Neural cell (in vitro differentiated cells): ENCODE measurements around the gene AKR7A3. TPM values are rescaled to one million over a fixed set of nuclear protein-coding genes. Genes with fewer than 3 reads are reported as not detected.

Experiments used
- H2AFZ ChIP-seq: fragments of 200-600, 300-800 bp; sonication (generic), shearing (Covaris generic); 2 replicates; pipeline ENCODE4 v1.6.0; 2014; ENCODE audit warnings: low read depth, mild to moderate bottlenecking, antibody characterized with exemption, low read length, moderate library complexity
- H3F3A ChIP-seq: fragments of 200-600 bp; shearing (Covaris generic); 2 replicates; pipeline ENCODE4 v1.6.1; 2016; ENCODE audit warnings: mild to moderate bottlenecking, moderate library complexity, mixed read lengths, antibody characterized with exemption, low read length; ENCODE audit not compliant: insufficient read depth, poor library complexity, severe bottlenecking
- H3K27ac ChIP-seq: fragments of 200-600, 300-800 bp; sonication (generic), shearing (Covaris generic); 2 replicates; pipeline ENCODE4 v1.5.1; 2014; ENCODE audit warnings: mild to moderate bottlenecking, low read length, moderate library complexity
- H3K27me3 ChIP-seq: fragments of 300-800, 200-600 bp; sonication (generic), shearing (Covaris generic); 2 replicates; pipeline ENCODE4 v1.6.0; 2014; ENCODE audit warnings: mild to moderate bottlenecking, low read depth, low read length, moderate library complexity; ENCODE audit not compliant: insufficient read depth
- H3K36me3 ChIP-seq: fragments of 300-800, 200-600 bp; sonication (generic), shearing (Covaris generic); 2 replicates; pipeline ENCODE4 v1.5.1; 2014; ENCODE audit warnings: mild to moderate bottlenecking, antibody characterized with exemption, low read length, moderate library complexity; ENCODE audit not compliant: insufficient read depth
- H3K4me2 ChIP-seq: fragments of 300-800, 200-600 bp; sonication (generic), shearing (Covaris generic); 2 replicates; pipeline ENCODE4 v1.6.0; 2014; ENCODE audit warnings: mild to moderate bottlenecking, low read length
- H3K4me3 ChIP-seq: fragments of 300-800, 200-600 bp; sonication (generic), shearing (Covaris generic); 2 replicates; pipeline ENCODE4 v1.5.1; 2014; ENCODE audit warnings: mild to moderate bottlenecking, low read length, moderate library complexity
- H3K79me2 ChIP-seq: fragments of 200-600 bp; shearing (Covaris generic); replicated peaks from 2 replicates; pipeline ENCODE4 v1.6.0; 2014; ENCODE audit warnings: mild to moderate bottlenecking, low read length, moderate library complexity; ENCODE audit not compliant: insufficient read depth
- H3K9ac ChIP-seq: fragments of 300-800, 200-600 bp; sonication (generic), shearing (Covaris generic); 2 replicates; pipeline ENCODE4 v1.6.1; 2016; ENCODE audit warnings: mild to moderate bottlenecking, low read length, mixed read lengths
- H3K9me2 ChIP-seq: fragments of 200-600 bp; shearing (Covaris generic); 2 replicates; pipeline ENCODE4 v1.6.1; 2016; ENCODE audit warnings: mild to moderate bottlenecking, low read length, mixed read lengths; ENCODE audit not compliant: insufficient read depth
- H3K9me3 ChIP-seq: fragments of 200-600, 300-800 bp; sonication (generic), shearing (Covaris generic); 2 replicates; pipeline ENCODE4 v1.6.1; 2016; ENCODE audit warnings: mild to moderate bottlenecking, mixed run types, low read length, moderate library complexity, mixed read lengths
- H4K20me1 ChIP-seq: fragments of 200-600 bp; shearing (Covaris generic); 2 replicates; pipeline ENCODE4 v1.6.1; 2016; ENCODE audit warnings: mild to moderate bottlenecking, mixed run types; ENCODE audit not compliant: insufficient read depth
- CTCF ChIP-seq: fragments of 450-650 bp; IDR thresholded peaks from 2 replicates; pipeline ENCODE4 v1.5.1; 2014; ENCODE audit warnings: antibody characterized with exemption, mild to moderate bottlenecking, moderate library complexity; ENCODE audit not compliant: poor library complexity, severe bottlenecking
- EP300 ChIP-seq: fragments of 450-650 bp; conservative IDR thresholded peaks from 2 replicates; pipeline ENCODE4 v1.6.1; 2014; ENCODE audit warnings: antibody characterized with exemption, mild to moderate bottlenecking, moderate library complexity; ENCODE audit not compliant: poor library complexity, severe bottlenecking
- EZH2 ChIP-seq: fragments of 200-600, 300-800 bp; shearing (Covaris generic), sonication (generic); IDR thresholded peaks from 2 replicates; pipeline ENCODE4 v1.6.1; 2014; ENCODE audit warnings: antibody characterized with exemption, low read length, borderline replicate concordance, mild to moderate bottlenecking; ENCODE audit not compliant: insufficient read depth, poor library complexity, severe bottlenecking
- MXI1 ChIP-seq: fragments of 450-650 bp; conservative IDR thresholded peaks from 2 replicates; pipeline ENCODE4 v1.6.1; 2014; ENCODE audit warnings: antibody characterized with exemption, mild to moderate bottlenecking; ENCODE audit not compliant: poor library complexity, severe bottlenecking
- POLR2AphosphoS5 ChIP-seq: IDR thresholded peaks from 2 replicates; pipeline ENCODE4 v1.6.1; 2012
- RAD21 ChIP-seq: fragments of 450-650 bp; conservative IDR thresholded peaks from 2 replicates; pipeline ENCODE4 v1.6.1; 2014; ENCODE audit warnings: antibody characterized with exemption, mild to moderate bottlenecking, moderate library complexity
- REST ChIP-seq: IDR thresholded peaks from 2 replicates; pipeline ENCODE4 v1.6.1; 2012; ENCODE audit warnings: borderline replicate concordance
- SMC3 ChIP-seq: fragments of 450-650 bp; conservative IDR thresholded peaks from 2 replicates; pipeline ENCODE4 v1.6.1; 2014; ENCODE audit warnings: antibody characterized with exemption, mild to moderate bottlenecking, moderate library complexity; ENCODE audit not compliant: poor library complexity
- TAF1 ChIP-seq: IDR thresholded peaks from 2 replicates; pipeline ENCODE4 v1.6.1; 2012; ENCODE audit warnings: low read depth
- polyA plus RNA-seq: library from polyadenylated mRNA; depleted of rRNA; stranded (reverse); fragments of >200 nt; gene quantifications from 2 replicates; pipeline ENCODE4 v1.2.3, GENCODE V29; 2014

AKR7A3 gene
- polyA plus RNA-seq, 1 donor from 2014 or later: 2.9 TPM

- Histone ChIP-seq H3K4me3 (no peak overlapping the region), H3K9me2 (no peaks in the 10 kb centered on the region), H3K79me2 (no peaks in the 10 kb centered on the region), H3K4me2 (no peak overlapping the region), H3K27ac (no peak overlapping the region), H3K27me3 (no peaks in the 10 kb centered on the region), H3K9me3 (no peaks in the 10 kb centered on the region), H3K36me3 (no peaks in the 10 kb centered on the region), H3F3A (no peaks in the 10 kb centered on the region), H2AFZ (no peak overlapping the region), H4K20me1 (no peaks in the 10 kb centered on the region), H3K9ac (no peak overlapping the region)
- no peak for TF ChIP-seq MXI1
- TF ChIP-seq TAF1: no peak
- no peak for TF ChIP-seq RAD21
Measured at GRCh38 chr1:19321071-19321470, 32.5 kb upstream of the AKR7A3 start.

- Histone ChIP-seq H3K36me3 (no peaks in the 10 kb centered on the region), H3K27ac (no peak overlapping the region), H4K20me1 (no peaks in the 10 kb centered on the region), H3K4me3 (no peak overlapping the region), H3F3A (no peaks in the 10 kb centered on the region), H3K9me2 (no peaks in the 10 kb centered on the region), H3K9me3 (no peaks in the 10 kb centered on the region), H3K27me3 (no peaks in the 10 kb centered on the region), H3K4me2 (no peak overlapping the region), H3K9ac (no peak overlapping the region), H2AFZ (no peak overlapping the region), H3K79me2 (no peaks in the 10 kb centered on the region)
- TF ChIP-seq SMC3 (no peak), CTCF (no peak), TAF1 (no peak), POLR2AphosphoS5 (no peak), EP300 (no peak), EZH2 (no peak)
Measured at GRCh38 chr1:19319196-19319595, 30.6 kb upstream of the AKR7A3 start.

GRCh38 chr1:19317126-19317910 is 28.7 kb upstream of the AKR7A3 start:
- Histone ChIP-seq H3K27ac (no peak overlapping the region), H3K27me3 (no peaks in the 10 kb centered on the region), H2AFZ (no peak overlapping the region), H3K9ac (no peak overlapping the region), H3K4me2 (no peak overlapping the region), H3K9me3 (no peaks in the 10 kb centered on the region), H4K20me1 (no peaks in the 10 kb centered on the region), H3F3A (no peaks in the 10 kb centered on the region), H3K4me3 (no peak overlapping the region), H3K79me2 (peaks cover 6% of the 10 kb centered on the region), H3K36me3 (no peaks in the 10 kb centered on the region), H3K9me2 (no peaks in the 10 kb centered on the region)
- TF ChIP-seq MXI1: no peak
- no peak for TF ChIP-seq REST
- no peak for TF ChIP-seq TAF1
